ENCODE data around the gene FBXL17. TPM values are rescaled to one million over a fixed set of nuclear protein-coding genes. Genes with fewer than 3 reads are reported as not detected.

Gene FBXL17
- total RNA-seq, 4 donors from 2014 or later = 14.4 to 22.0 (median 16.6) TPM

GRCh38 chr5:107955321-107955720, 426.6 kb downstream of the FBXL17 start:
- no peaks in the 10 kb centered on the region for H3K27me3 ChIP-seq
- no peaks in the 10 kb centered on the region for H3K4me1 ChIP-seq
- H3K36me3 ChIP-seq = no peaks in the 10 kb centered on the region
- WGBS = 78% methylated on average over 3 of the region's 3 CpGs
- TF ChIP-seq POLR2AphosphoS5 (IDR thresholded peaks at IDR 0.05) (no peak), CTCF (IDR thresholded peaks at IDR 0.05) (no peak), EP300 (IDR thresholded peaks at IDR 0.05) (no peak), POLR2A (IDR thresholded peaks at IDR 0.05; ENCODE audit: low read depth) (no peak)
- H3K27ac ChIP-seq (replicated peaks in 1 of 4) = no peak overlapping the region
- intact Hi-C loops (cut with DNase I) = no loop called here
- H3K4me3 ChIP-seq = no peak overlapping the region
- H3K9me3 ChIP-seq = no peaks in the 10 kb centered on the region
- no peak for DNase-seq (ENCODE audit: extremely low spot score)

GRCh38 chr5:107954254-107954653, 427.6 kb downstream of the FBXL17 start:
- H3K4me1 ChIP-seq = no peaks in the 10 kb centered on the region
- no peaks in the 10 kb centered on the region for H3K27me3 ChIP-seq
- H3K36me3 ChIP-seq = no peaks in the 10 kb centered on the region
- no peaks in the 10 kb centered on the region for H3K9me3 ChIP-seq
- TF ChIP-seq CTCF (IDR thresholded peaks at IDR 0.05) = no peak
- no peak for TF ChIP-seq EP300 (IDR thresholded peaks at IDR 0.05)
- no peak for TF ChIP-seq POLR2A (IDR thresholded peaks at IDR 0.05; ENCODE audit: low read depth)
- no peak for TF ChIP-seq POLR2AphosphoS5 (IDR thresholded peaks at IDR 0.05)
- no peak for DNase-seq (ENCODE audit: extremely low spot score)
- H3K4me3 ChIP-seq = no peak overlapping the region
- intact Hi-C loops (cut with DNase I) = no loop called here
- no peak overlapping the region for H3K27ac ChIP-seq (replicated peaks in 1 of 4)

GRCh38 chr5:107952450-107952849, 429.4 kb downstream of the FBXL17 start:
- H3K4me3 ChIP-seq = no peak overlapping the region
- no peaks in the 10 kb centered on the region for H3K36me3 ChIP-seq
- no peaks in the 10 kb centered on the region for H3K9me3 ChIP-seq
- intact Hi-C loops (cut with DNase I) = no loop called here
- H3K4me1 ChIP-seq = no peaks in the 10 kb centered on the region
- H3K27me3 ChIP-seq = no peaks in the 10 kb centered on the region
- H3K27ac ChIP-seq (replicated peaks in 1 of 4) = no peak overlapping the region
- TF ChIP-seq CTCF (IDR thresholded peaks at IDR 0.05) = no peak
- no peak for TF ChIP-seq EP300 (IDR thresholded peaks at IDR 0.05)
- TF ChIP-seq POLR2A (IDR thresholded peaks at IDR 0.05; ENCODE audit: low read depth) = no peak
- no peak for TF ChIP-seq POLR2AphosphoS5 (IDR thresholded peaks at IDR 0.05)
- DNase-seq (ENCODE audit: extremely low spot score) = no peak
- 69% methylated on average over 4 of the region's 4 CpGs for WGBS

GRCh38 chr5:107951309-107951708, 430.6 kb downstream of the FBXL17 start:
- DNase-seq (ENCODE audit: extremely low spot score) = no peak
- no peaks in the 10 kb centered on the region for H3K36me3 ChIP-seq
- TF ChIP-seq CTCF (IDR thresholded peaks at IDR 0.05) (no peak), EP300 (IDR thresholded peaks at IDR 0.05) (no peak), POLR2A (IDR thresholded peaks at IDR 0.05; ENCODE audit: low read depth) (no peak), POLR2AphosphoS5 (IDR thresholded peaks at IDR 0.05) (no peak)
- intact Hi-C loops (cut with DNase I) = no loop called here
- H3K4me1 ChIP-seq = no peaks in the 10 kb centered on the region
- H3K27me3 ChIP-seq = no peaks in the 10 kb centered on the region
- H3K9me3 ChIP-seq = no peaks in the 10 kb centered on the region
- no peak overlapping the region for H3K4me3 ChIP-seq
- 85% methylated on average over 3 of the region's 3 CpGs for WGBS
- H3K27ac ChIP-seq (replicated peaks in 1 of 4) = no peak overlapping the region

- TF ChIP-seq POLR2AphosphoS5 (IDR thresholded peaks at IDR 0.05) (no peak), EP300 (IDR thresholded peaks at IDR 0.05) (no peak), CTCF (IDR thresholded peaks at IDR 0.05) (no peak), POLR2A (IDR thresholded peaks at IDR 0.05; ENCODE audit: low read depth) (no peak)
- Histone ChIP-seq H3K27me3 (no peaks in the 10 kb centered on the region), H3K9me3 (no peaks in the 10 kb centered on the region), H3K36me3 (no peaks in the 10 kb centered on the region), H3K27ac (replicated peaks in 1 of 4) (no peak overlapping the region), H3K4me1 (no peaks in the 10 kb centered on the region), H3K4me3 (no peak overlapping the region)
- DNase-seq (ENCODE audit: extremely low spot score) = no peak
- intact Hi-C loops (cut with DNase I) = no loop called here
- 94% methylated on average over 5 of the region's 5 CpGs for WGBS
Measured at GRCh38 chr5:107950776-107951175, 431.1 kb downstream of the FBXL17 start.

All from esophagus muscularis mucosa (tissue), 4 donors.